Prostate gland (tissue), 2 donors: ENCODE measurements around the gene ITSN1.

ENCODE experiments used
- POLR2AphosphoS5 ChIP-seq: sonication (generic); formaldehyde crosslinking; IDR thresholded peaks from one replicate; pipeline ENCODE4 v1.6.1; 2017; ENCODE audit warnings: antibody characterized with exemption
- TF ChIP-seq, protein P1 (sequence below), 4 experiments: fragments of 200-600 bp in 2 of 4; fragments of 450-650 bp in 2 of 4; sonication (generic) in 2 of 4; IDR thresholded peaks; 1 replicate in 3 of 4; 2 replicates in 1 of 4; pipeline ENCODE4 v1.5.1; 2016 to 2019; ENCODE audit warnings: antibody characterized with exemption in 4 of 4, mild to moderate bottlenecking in 2 of 4, moderate library complexity in 2 of 4

DNA sequence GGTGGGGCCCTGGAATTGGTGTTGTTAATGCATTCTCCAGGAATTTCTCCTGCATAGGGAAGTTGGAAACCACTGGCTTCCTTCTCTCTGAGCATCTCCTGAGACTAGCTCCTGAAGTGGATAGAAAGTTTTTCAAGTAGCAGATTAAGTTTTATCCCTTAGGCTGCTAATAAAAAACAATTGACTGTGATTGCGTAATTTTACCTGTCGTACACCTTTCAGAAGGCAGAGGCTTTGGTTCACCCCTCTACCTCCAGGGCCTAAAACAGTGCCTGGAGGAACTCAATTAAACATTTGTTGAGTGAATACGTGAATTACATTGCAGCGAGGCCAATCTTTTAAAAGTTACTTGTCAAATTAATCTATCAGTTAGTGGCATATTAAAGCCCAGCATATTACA, 3.4 kb downstream of the ITSN1 start:
- TF ChIP-seq, protein P1, sequence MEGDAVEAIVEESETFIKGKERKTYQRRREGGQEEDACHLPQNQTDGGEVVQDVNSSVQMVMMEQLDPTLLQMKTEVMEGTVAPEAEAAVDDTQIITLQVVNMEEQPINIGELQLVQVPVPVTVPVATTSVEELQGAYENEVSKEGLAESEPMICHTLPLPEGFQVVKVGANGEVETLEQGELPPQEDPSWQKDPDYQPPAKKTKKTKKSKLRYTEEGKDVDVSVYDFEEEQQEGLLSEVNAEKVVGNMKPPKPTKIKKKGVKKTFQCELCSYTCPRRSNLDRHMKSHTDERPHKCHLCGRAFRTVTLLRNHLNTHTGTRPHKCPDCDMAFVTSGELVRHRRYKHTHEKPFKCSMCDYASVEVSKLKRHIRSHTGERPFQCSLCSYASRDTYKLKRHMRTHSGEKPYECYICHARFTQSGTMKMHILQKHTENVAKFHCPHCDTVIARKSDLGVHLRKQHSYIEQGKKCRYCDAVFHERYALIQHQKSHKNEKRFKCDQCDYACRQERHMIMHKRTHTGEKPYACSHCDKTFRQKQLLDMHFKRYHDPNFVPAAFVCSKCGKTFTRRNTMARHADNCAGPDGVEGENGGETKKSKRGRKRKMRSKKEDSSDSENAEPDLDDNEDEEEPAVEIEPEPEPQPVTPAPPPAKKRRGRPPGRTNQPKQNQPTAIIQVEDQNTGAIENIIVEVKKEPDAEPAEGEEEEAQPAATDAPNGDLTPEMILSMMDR (IDR thresholded peaks at IDR 0.05): no peak
- TF ChIP-seq POLR2AphosphoS5: no peak
